HG02884 (cell line): ENCODE results near the gene ARHGAP26.

Experiments used
- ATAC-seq: cut with Tn5 transposase; IDR thresholded peaks from one replicate; pipeline ENCODE4 v1.9.1; 2021; ENCODE audit warnings: mild to moderate bottlenecking, moderate library complexity; ENCODE audit not compliant: unreplicated experiment

The ARHGAP26 gene

GRCh38 chr5:142896325-142897007 lies 126.3 kb downstream of the ARHGAP26 start:
- no peak for ATAC-seq

DNA sequence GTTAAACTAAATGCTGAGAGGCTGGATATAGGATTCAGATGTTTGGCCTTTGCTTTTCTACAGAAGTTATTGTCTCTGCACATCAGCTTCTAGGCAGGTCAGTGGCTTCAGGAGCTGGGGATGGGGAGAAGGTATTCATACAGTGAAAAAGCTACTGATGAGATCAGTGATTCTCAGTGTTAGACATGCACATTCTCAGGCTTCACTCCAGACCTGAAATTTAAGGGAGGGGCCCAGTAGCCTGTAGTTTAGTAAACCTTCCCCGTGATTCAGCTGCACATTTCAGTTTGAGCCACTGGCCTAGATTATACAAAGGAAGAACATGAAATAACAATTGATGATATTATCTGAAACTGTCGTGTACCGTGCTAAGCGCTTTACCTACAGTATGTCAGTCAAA lies 127.2 kb downstream of the ARHGAP26 start:
- no peak for ATAC-seq

DNA sequence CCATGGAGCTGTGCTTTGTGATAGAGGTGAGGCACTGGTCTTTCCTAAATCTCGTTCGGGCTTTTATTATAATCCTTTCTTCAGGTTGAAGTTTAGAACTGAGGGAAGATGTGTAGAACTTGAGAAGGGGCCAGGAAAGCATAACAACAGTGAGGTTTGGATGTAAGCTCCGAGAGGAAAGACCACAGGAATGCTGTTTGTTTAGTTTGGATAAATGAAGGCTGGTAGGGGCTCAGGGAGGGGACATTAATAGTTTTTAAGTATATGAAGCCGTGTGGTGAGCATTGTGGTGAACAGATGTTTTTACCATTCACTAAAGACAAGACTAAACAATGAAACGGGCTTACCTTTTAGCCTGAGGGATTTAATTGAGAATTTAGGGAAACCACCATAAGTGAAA lies 130.8 kb downstream of the ARHGAP26 start:
- no peak for ATAC-seq

DNA sequence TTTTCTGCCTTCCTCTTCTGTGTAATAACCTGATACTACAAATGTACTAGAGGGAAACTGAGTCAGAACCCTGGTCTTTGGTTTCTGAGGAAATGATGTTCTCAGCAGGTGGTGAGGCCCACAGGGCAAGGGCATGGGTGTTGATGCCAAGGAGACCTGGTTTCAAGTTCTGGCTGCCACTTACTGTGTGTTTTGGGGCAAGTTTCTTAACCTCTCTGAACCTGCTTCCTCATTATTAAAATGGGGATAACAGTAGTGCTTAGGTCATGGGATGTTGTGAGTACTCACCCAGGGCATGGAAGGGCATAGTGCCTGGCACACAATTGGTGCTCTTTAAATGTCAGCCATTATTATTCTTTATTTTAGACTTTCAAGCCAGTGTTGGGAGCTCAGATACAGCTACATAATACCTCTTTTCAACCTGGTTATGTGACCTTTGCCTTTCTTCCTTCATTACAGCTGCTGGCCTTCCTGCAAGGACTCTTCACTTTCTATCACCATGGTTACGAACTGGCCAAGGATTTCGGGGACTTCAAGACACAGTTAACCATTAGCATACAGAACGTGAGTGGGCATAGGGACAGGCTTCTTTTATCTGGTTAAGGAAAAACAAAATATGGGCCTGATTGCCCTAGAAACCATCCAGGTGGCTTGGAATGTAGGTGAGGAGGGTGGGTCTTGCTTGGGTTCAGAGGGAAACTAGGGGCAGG lies 131.5 kb downstream of the ARHGAP26 start:
- ATAC-seq: no peak

GRCh38 chr5:142902186-142902965 lies 132.2 kb downstream of the ARHGAP26 start:
- ATAC-seq: no peak

DNA sequence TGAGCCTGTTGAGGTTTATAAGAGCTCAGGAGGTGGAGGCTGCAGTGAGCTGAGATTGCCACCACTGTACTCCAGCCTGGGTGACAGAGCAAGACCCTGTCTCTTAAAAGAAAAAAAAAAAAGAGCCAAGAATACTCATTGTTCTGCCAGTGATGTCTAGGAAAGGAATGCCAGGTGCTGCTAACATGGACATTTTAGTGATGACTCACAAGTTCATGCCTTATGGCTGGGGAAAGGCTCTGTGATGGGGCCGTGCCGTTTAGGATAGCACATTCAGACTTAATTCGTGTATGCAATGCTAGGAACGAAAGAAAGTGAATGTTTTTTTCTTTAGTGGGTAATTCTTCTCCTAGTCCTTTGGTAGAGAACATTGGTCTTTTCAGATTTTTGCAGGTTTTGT lies 134.2 kb downstream of the ARHGAP26 start:
- no peak for ATAC-seq

DNA sequence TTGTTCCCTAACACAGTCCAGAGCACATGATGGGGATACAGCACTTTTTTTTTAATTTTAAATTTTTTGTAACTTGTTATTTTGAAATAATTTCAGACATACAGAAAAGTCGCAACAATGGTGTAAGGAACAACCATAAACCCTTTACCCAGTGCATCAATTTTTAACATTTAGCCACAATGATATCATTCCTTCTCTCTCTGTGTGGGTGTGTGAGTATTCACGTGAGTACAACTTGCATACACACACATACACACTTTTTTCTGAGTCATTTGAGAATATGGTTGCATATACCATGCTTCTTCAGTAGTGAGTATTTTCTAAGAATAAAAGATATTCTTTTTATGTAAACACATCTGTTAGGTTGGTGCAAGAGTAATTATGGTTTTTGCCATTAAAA lies 135.2 kb downstream of the ARHGAP26 start:
- ATAC-seq: no peak

DNA sequence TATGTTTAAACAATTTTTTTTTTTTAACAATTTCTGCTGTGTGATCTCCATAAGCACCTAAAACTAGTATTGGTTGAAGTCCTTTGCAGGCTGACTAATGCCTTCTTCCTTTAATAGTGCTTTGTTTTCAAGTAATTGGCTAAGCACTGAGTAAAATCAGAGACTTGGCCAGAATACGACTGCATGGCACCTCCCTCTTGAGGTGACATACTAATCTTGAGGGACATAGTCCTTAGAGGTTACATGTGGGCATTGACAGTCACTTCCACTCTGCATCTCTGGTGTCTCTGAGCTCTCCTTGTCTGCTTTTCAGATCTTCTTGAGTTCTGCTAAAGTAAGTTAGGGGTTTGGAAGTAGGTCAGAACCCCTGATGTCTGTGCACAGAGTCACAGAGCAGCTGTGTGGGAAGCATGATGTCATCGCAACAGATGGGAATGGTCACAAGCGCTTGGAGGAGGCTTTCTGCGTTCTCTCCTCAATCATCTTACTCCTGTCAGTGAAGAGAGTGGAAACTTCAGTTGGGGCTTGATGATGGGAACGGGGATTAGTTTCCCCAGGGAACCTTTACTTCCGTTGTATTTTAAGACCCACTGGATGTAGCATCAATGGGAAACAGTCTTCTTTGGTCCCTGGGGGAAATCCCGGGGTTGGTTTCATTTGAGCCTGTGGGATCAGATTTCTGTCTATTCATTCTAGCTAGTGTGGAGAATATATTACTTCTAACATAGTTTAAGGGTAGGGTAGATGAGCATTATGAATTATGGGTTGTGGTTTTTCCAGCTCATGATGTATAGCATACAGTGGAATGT lies 136.9 kb downstream of the ARHGAP26 start:
- no peak for ATAC-seq

DNA sequence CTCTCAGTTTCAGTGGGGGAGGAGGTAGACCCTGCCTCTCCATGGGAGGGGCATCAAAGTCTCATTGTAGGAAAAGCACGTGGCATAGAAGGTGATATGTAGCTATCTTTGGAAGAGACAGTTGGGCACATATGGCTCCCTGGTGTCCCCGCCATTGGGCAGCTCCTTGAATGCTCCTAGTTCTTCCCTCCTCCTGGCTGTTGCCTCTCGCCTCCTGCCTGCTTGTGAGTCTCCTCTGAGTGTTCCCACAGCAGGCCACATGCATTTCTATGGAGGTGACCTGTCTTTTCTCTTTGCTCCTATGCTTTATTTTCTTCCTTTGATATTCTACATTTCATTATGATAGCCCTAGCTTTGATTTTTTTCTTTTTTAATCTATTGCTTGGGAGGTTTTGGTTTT lies 138.5 kb downstream of the ARHGAP26 start:
- ATAC-seq: no peak

DNA sequence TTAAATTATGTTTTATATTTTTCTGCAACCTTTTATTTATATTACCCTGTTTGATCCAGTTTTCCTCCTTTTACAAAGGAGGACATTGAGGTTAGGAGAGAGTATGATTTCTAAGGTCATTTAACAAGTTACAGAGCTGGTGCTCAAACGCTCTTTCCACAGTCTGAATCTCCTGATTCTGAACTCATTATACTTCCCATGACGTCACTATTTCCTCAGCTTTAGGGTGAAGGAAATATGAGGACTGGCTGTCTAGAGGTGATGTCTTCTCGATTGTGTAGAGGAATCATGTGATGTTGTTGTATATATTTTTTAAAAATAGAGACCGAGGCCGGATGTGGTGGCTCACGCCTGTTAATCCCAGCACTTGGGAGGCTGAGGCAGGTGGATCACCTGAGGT lies 140.0 kb downstream of the ARHGAP26 start:
- ATAC-seq: no peak

GRCh38 chr5:142911170-142911569 lies 141.0 kb downstream of the ARHGAP26 start:
- ATAC-seq: no peak

- no peak for ATAC-seq
Measured at GRCh38 chr5:142911775-142912174, 141.6 kb downstream of the ARHGAP26 start.

DNA sequence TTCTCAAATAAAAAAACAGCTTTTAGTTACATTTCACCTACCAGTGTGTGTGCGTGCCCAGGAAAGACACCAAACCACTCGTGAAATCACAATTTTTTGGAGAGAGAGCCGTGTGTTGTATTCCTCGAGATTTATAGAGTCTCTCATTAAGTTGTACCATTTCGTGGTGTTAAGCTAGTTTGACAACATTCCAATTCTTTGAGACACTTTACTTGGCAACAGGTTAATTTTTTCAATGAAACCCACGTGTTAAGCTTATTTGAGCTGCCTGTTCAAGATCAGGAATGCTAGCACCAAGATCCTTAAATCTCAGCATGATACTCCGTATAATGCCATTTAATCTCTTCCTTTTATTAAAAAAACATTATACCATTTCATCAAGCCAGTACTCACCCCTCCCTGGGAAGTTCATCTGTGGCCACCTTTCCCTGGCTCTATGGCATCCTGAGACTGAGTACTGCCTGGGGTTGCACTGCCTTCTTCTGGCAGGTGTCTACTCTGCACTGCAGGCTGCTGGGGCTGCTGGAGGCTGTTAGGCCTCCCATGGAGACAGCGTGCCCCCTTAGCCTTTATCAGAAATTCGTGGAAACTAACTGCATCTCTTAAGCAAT lies 143.7 kb downstream of the ARHGAP26 start:
- no peak for ATAC-seq

DNA sequence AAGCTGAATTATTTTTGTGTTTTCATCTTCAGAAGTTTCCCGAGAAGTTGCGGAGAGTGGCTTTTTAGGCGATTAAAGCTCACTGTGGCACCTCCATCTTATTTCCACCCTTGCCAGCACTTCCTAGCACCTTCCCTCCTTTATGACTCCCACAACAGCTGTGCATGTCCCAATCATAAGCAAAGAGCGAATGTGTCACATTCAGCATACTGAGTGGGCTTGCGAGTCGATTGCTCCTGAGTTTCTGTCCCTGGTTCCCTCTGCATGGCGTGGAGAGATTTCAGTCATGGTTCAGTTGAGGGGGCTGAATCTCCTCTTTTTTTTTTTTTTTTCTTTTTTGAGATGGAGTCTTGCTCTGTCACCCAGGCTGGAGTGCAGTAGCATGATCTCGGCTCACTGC lies 144.9 kb downstream of the ARHGAP26 start:
- no peak for ATAC-seq

DNA sequence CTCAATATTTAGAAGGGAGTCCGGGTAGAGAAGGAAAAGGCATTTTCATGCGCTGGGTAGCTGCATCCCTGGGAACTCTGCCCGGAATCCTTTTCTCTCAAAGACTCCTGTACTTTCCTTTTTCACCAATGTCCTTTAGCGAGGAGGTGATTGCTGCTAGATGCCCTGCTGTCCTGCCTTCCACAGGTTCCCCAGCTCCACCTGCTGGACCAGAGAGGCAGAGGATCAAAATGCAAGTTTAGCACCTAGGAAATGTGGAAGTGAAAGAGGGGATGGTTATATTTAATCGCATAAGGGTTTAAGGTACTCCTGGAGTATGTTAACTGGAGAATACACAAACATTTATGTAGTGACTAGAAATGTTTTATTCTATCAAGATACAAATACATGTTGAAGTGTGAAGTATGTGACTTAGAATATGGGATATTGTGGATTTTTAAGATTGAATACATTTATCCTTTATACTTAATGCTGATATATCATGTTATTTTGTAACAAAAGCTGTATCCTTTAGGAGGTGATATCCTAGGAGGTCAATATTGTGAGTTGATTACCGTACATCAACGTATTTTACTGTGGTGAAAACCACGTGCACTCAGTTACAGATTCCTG lies 145.7 kb downstream of the ARHGAP26 start:
- ATAC-seq: peak; percentile 65

- ATAC-seq: no peak
Measured at GRCh38 chr5:142918959-142919635, 148.9 kb downstream of the ARHGAP26 start.

DNA sequence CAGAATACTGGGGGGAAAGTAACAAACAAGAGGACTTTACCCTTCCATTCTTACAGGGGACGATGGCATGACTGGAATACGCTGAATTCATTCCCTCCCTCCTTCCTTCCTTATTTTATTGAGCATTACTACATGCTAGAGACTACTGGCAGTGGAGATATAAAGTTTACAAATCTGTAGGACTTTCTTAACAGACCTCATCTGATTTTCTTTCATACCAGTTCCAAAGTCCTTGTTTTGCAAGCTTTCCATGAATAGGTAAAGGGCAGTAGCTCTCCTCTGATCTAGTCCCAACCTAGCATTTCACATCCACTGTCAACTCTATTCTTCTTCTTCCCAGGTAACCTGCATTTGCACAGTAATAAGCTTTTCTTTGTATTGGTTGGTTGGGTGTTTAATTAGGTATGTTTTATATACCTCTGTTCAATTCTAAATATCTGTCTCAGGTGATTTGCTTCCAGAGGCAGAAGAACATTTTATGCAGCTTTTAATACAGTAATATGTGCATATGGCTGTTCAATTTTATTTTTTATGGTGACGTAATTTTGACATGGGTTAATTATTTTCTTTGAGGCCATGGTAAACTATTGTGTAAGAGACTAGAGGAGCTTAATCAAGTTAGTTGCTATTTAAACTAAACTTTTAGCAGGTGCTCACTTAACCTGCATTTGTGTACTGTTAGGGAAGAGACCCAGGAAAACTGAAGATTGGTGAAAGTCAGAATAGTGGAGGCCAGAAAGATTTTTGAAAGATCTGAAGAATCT lies 150.9 kb downstream of the ARHGAP26 start:
- ATAC-seq: no peak

DNA sequence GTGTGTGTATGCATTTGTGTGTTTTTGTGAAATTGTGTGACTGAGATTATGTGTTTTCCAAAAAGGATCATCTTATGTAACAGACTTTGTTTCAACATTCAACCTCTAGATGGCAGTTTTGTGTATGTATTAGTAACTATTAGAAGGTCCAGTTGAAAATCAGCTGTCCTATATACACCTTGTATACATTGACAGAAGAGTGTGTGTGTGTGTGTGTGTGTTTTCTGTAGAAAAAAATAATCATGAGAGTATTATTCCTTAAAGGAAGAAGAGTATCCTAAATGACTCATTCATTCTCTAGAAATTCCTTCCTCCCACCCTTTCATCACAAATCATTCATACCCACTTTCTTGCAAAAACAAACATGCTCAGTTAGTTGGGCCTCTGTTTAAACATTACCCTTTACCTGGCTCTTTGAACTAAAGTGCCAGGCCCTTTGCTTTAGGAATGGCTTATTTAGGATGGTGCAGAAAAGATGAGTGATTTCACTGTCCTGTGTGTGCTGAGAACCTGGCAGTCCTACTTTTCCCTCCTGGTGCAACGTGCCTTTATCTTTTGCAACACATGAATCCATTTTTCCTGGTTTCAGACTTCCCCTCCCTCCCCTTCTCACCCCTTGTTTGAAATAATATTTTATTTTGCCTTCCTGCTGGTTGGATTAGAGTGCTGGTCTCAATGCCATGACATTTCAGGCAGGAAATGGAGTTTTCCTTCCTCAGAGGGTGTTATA lies 152.2 kb downstream of the ARHGAP26 start:
- ATAC-seq: peak; percentile 70
